Nephron progenitor cell (in vitro differentiated cells): ENCODE data around the gene INSL3.

Source experiments
- DNase-seq: peaks from one replicate; pipeline ENCODE4 v3.0.0; 2021
- H3K27ac Mint-ChIP-seq: 2 replicates; pipeline ENCODE4 v1.8.0; 2021; ENCODE audit warnings: mild to moderate bottlenecking, moderate library complexity, mixed read lengths
- H3K27me3 Mint-ChIP-seq: 2 replicates; pipeline ENCODE4 v1.8.0; 2021; ENCODE audit warnings: mild to moderate bottlenecking, low read depth, mixed read lengths; ENCODE audit not compliant: poor library complexity
- H3K36me3 Mint-ChIP-seq: 2 replicates; pipeline ENCODE4 v1.8.0; 2021; ENCODE audit warnings: low read depth, mixed read lengths
- H3K4me1 Mint-ChIP-seq: 2 replicates; pipeline ENCODE4 v1.8.0; 2021; ENCODE audit warnings: mixed read lengths
- H3K4me3 Mint-ChIP-seq: 2 replicates; pipeline ENCODE4 v1.8.0; 2021; ENCODE audit warnings: mild to moderate bottlenecking, moderate library complexity, mixed read lengths
- H3K9me3 Mint-ChIP-seq: 2 replicates; pipeline ENCODE4 v1.8.0; 2021; ENCODE audit warnings: mild to moderate bottlenecking, moderate library complexity, mixed read lengths
- CTCF ChIP-seq: fragments of 200-600 bp; sonication (generic); IDR thresholded peaks from 2 replicates; pipeline ENCODE4 v1.5.0; 2021; ENCODE audit warnings: antibody characterized with exemption

The INSL3 gene

GRCh38 chr19:17811681-17812080, 9.6 kb downstream of the INSL3 start:
- no peak overlapping the region for H3K4me3 Mint-ChIP-seq
- H3K36me3 Mint-ChIP-seq, result no peaks in the 10 kb centered on the region
- H3K9me3 Mint-ChIP-seq, result no peaks in the 10 kb centered on the region
- DNase-seq, result no peak
- no peak overlapping the region for H3K27ac Mint-ChIP-seq
- no peaks in the 10 kb centered on the region for H3K4me1 Mint-ChIP-seq
- TF ChIP-seq CTCF, result no peak
- peaks cover 45% of the 10 kb centered on the region for H3K27me3 Mint-ChIP-seq

- no peak for TF ChIP-seq CTCF
- H3K4me1 Mint-ChIP-seq, result no peaks in the 10 kb centered on the region
- no peak overlapping the region for H3K4me3 Mint-ChIP-seq
- DNase-seq, result no peak
- H3K27me3 Mint-ChIP-seq, result peaks cover 47% of the 10 kb centered on the region
- no peaks in the 10 kb centered on the region for H3K36me3 Mint-ChIP-seq
- H3K27ac Mint-ChIP-seq, result no peak overlapping the region
- no peaks in the 10 kb centered on the region for H3K9me3 Mint-ChIP-seq
These were observed 10.2 kb downstream of the INSL3 start for GRCh38 chr19:17811103-17811502.

GRCh38 chr19:17807731-17808316, 13.5 kb downstream of the INSL3 start:
- Mint-ChIP-seq H3K9me3 (no peaks in the 10 kb centered on the region), H3K4me3 (no peak overlapping the region), H3K4me1 (no peaks in the 10 kb centered on the region), H3K27me3 (peaks cover 49% of the 10 kb centered on the region), H3K36me3 (no peaks in the 10 kb centered on the region), H3K27ac (no peak overlapping the region)
- TF ChIP-seq CTCF, result no peak
- no peak for DNase-seq

- H3K27ac Mint-ChIP-seq, result no peak overlapping the region
- no peak for TF ChIP-seq CTCF
These were observed 14.4 kb downstream of the INSL3 start for GRCh38 chr19:17806945-17807344.

GRCh38 chr19:17805427-17805826, 15.9 kb downstream of the INSL3 start:
- Mint-ChIP-seq H3K36me3 (no peaks in the 10 kb centered on the region), H3K27ac (no peak overlapping the region), H3K4me1 (no peaks in the 10 kb centered on the region), H3K27me3 (peaks cover 43% of the 10 kb centered on the region), H3K9me3 (no peaks in the 10 kb centered on the region), H3K4me3 (no peak overlapping the region)
- no peak for DNase-seq
- no peak for TF ChIP-seq CTCF

More at GRCh38 chr19:17806945-17807344, 14.4 kb downstream of the INSL3 start:
- H3K27me3 Mint-ChIP-seq, result peaks cover 40% of the 10 kb centered on the region
- H3K36me3 Mint-ChIP-seq, result no peaks in the 10 kb centered on the region
- DNase-seq, result no peak
- H3K4me3 Mint-ChIP-seq, result no peak overlapping the region
- no peaks in the 10 kb centered on the region for H3K9me3 Mint-ChIP-seq
- no peaks in the 10 kb centered on the region for H3K4me1 Mint-ChIP-seq

- no peak for DNase-seq
- Mint-ChIP-seq H3K4me3 (no peak overlapping the region), H3K27ac (no peak overlapping the region), H3K9me3 (no peaks in the 10 kb centered on the region), H3K4me1 (no peaks in the 10 kb centered on the region), H3K36me3 (no peaks in the 10 kb centered on the region), H3K27me3 (peaks cover 49% of the 10 kb centered on the region)
- no peak for TF ChIP-seq CTCF
These were observed 17.9 kb downstream of the INSL3 start for GRCh38 chr19:17803264-17803896.
